Karpas-422 (cell line): ENCODE data around the gene ITPRID1. TPM values are rescaled to one million over a fixed set of nuclear protein-coding genes. Genes with fewer than 3 reads are reported as not detected.
"Not testable (repeated sequence)": the region's sequence is repeated elsewhere in the genome, so short reads cannot be mapped to it uniquely, and the experiment has no call there.

Source experiments
- DNase-seq: peaks from one replicate; pipeline ENCODE4 v3.0.0-alpha.2; 2015
- H2AFZ ChIP-seq: fragments of 200-600 bp; sonication (generic); 2 replicates; pipeline ENCODE4 v1.6.1; 2014; ENCODE audit warnings: antibody characterized with exemption, low read length, mixed read lengths
- H3K27ac ChIP-seq: fragments of 200-600 bp; sonication (generic); 2 replicates; pipeline ENCODE4 v1.5.1; 2014; ENCODE audit warnings: mild to moderate bottlenecking, low read length, moderate library complexity
- H3K27me3 ChIP-seq: fragments of 200-600 bp; sonication (generic); 2 replicates; pipeline ENCODE4 v1.6.1; 2014; ENCODE audit warnings: low read length, mixed read lengths
- H3K36me3 ChIP-seq: fragments of 200-600 bp; sonication (generic); 2 replicates; pipeline ENCODE4 v1.6.1; 2014; ENCODE audit warnings: low read length, mixed read lengths; ENCODE audit not compliant: insufficient read depth
- H3K4me1 ChIP-seq: fragments of 200-600 bp; sonication (generic); 2 replicates; pipeline ENCODE4 v1.6.1; 2014; ENCODE audit warnings: mild to moderate bottlenecking, low read length, mixed read lengths
- H3K4me2 ChIP-seq: fragments of 200-600 bp; sonication (generic); 2 replicates; pipeline ENCODE4 v1.6.1; 2014; ENCODE audit warnings: low read length, low read depth, mild to moderate bottlenecking; ENCODE audit not compliant: poor library complexity, severe bottlenecking
- H3K4me3 ChIP-seq: fragments of 200-600 bp; sonication (generic); 2 replicates; pipeline ENCODE4 v1.5.1; 2014; ENCODE audit warnings: mild to moderate bottlenecking, antibody characterized with exemption, low read length, mixed read lengths
- H3K79me2 ChIP-seq: fragments of 200-600 bp; sonication (generic); 2 replicates; pipeline ENCODE4 v1.6.1; 2014; ENCODE audit warnings: mild to moderate bottlenecking, low read length, mixed read lengths
- H3K9ac ChIP-seq: fragments of 200-600 bp; sonication (generic); 2 replicates; pipeline ENCODE4 v1.6.0; 2014; ENCODE audit warnings: low read length
- H3K9me2 ChIP-seq: fragments of 200-600 bp; sonication (generic), shearing (Covaris generic); replicated peaks from 2 replicates; pipeline ENCODE4 v1.6.0; 2014; ENCODE audit warnings: mild to moderate bottlenecking, low read length, moderate library complexity; ENCODE audit not compliant: insufficient read depth
- H3K9me3 ChIP-seq: fragments of 300-700, 200-600 bp; sonication (generic); 2 replicates; pipeline ENCODE4 v1.6.1; 2014; ENCODE audit warnings: low read length, mixed read lengths
- H4K20me1 ChIP-seq: fragments of 200-600 bp; sonication (generic); 2 replicates; pipeline ENCODE4 v1.6.1; 2014; ENCODE audit warnings: mild to moderate bottlenecking, antibody characterized with exemption, low read length, low read depth; ENCODE audit not compliant: insufficient read depth
- total RNA-seq: library from RNA; depleted of rRNA; stranded (reverse); fragments of >200 nt; shearing (Covaris generic); gene quantifications from 2 replicates; pipeline ENCODE4 v1.2.3, GENCODE V29; 2014; ENCODE audit warnings: low replicate concordance; rRNA removed

Gene ITPRID1
- total RNA-seq = not detected in 2 replicates

- H4K20me1 ChIP-seq = no peaks in the 10 kb centered on the region
- no peaks in the 10 kb centered on the region for H3K9me2 ChIP-seq
- H3K4me3 ChIP-seq = no peak within 1 kb of the TSS
- no peaks in the 10 kb centered on the region for H3K4me1 ChIP-seq
- no peak within 1 kb of the TSS for H3K9ac ChIP-seq
- H2AFZ ChIP-seq = no peak within 1 kb of the TSS
- H3K9me3 ChIP-seq = no peaks in the 10 kb centered on the region
- no peak for DNase-seq
- no peak within 1 kb of the TSS for H3K4me2 ChIP-seq
- no peaks in the 10 kb centered on the region for H3K27me3 ChIP-seq
- H3K36me3 ChIP-seq = no peaks in the 10 kb centered on the region
- H3K27ac ChIP-seq = no peak within 1 kb of the TSS
- H3K79me2 ChIP-seq = no peaks in the 10 kb centered on the region
Observed at GRCh38 chr7:31513790-31514189, at the start of gene ITPRID1. Gene ITPRID1, plus strand, starts transcription at chr7:31514090. Its CDS starts 38,935 bp downstream, at chr7:31553025.

GRCh38 chr7:31464601-31465000 lies 49.3 kb upstream of the ITPRID1 start:
- no peak overlapping the region for H3K4me2 ChIP-seq
- no peak overlapping the region for H3K27ac ChIP-seq
- H3K79me2 ChIP-seq = no peaks in the 10 kb centered on the region
- no peaks in the 10 kb centered on the region for H3K9me2 ChIP-seq
- DNase-seq = no peak
- H3K9me3 ChIP-seq = no peaks in the 10 kb centered on the region
- H3K9ac ChIP-seq = no peak overlapping the region
- H3K27me3 ChIP-seq = no peaks in the 10 kb centered on the region
- H3K4me3 ChIP-seq = no peak overlapping the region
- no peaks in the 10 kb centered on the region for H3K36me3 ChIP-seq
- no peak overlapping the region for H2AFZ ChIP-seq
- no peaks in the 10 kb centered on the region for H4K20me1 ChIP-seq
- no peaks in the 10 kb centered on the region for H3K4me1 ChIP-seq

DNA sequence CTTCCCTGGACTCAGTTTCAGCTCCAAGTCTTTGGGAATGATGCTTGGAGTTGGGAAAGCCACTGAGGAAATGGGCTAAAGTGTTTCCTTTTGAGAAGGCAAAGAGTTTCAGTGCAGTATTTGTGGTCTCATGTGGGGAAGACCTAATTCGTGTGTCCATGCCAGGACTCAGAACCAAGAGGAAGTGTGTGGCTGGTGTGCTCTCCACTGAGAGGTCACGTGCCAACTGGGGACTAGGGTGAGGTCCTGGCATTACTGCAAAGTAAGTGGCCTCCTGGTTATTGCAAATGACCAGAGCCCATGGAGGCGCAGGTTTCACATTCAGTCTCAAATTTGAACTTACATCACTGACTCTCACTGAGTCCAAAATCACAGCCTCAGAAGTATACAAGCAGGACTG lies 48.6 kb upstream of the ITPRID1 start:
- Histone ChIP-seq H3K36me3 (no peaks in the 10 kb centered on the region), H3K4me1 (no peaks in the 10 kb centered on the region), H2AFZ (no peak overlapping the region), H3K9me3 (no peaks in the 10 kb centered on the region), H3K4me2 (no peak overlapping the region), H3K9ac (no peak overlapping the region), H3K4me3 (no peak overlapping the region), H3K27me3 (no peaks in the 10 kb centered on the region), H3K27ac (no peak overlapping the region), H3K9me2 (no peaks in the 10 kb centered on the region), H3K79me2 (no peaks in the 10 kb centered on the region), H4K20me1 (no peaks in the 10 kb centered on the region)
- no peak for DNase-seq

- no peak for DNase-seq
- no peak overlapping the region for H2AFZ ChIP-seq
- no peaks in the 10 kb centered on the region for H3K9me2 ChIP-seq
- H3K4me3 ChIP-seq = no peak overlapping the region
- H3K27ac ChIP-seq = no peak overlapping the region
- no peak overlapping the region for H3K9ac ChIP-seq
- H3K9me3 ChIP-seq = no peaks in the 10 kb centered on the region
- no peaks in the 10 kb centered on the region for H3K36me3 ChIP-seq
- no peaks in the 10 kb centered on the region for H3K27me3 ChIP-seq
- no peak overlapping the region for H3K4me2 ChIP-seq
- no peaks in the 10 kb centered on the region for H3K4me1 ChIP-seq
- H4K20me1 ChIP-seq = no peaks in the 10 kb centered on the region
- H3K79me2 ChIP-seq = no peaks in the 10 kb centered on the region
Observed at GRCh38 chr7:31466036-31466435, 47.9 kb upstream of the ITPRID1 start.

DNA sequence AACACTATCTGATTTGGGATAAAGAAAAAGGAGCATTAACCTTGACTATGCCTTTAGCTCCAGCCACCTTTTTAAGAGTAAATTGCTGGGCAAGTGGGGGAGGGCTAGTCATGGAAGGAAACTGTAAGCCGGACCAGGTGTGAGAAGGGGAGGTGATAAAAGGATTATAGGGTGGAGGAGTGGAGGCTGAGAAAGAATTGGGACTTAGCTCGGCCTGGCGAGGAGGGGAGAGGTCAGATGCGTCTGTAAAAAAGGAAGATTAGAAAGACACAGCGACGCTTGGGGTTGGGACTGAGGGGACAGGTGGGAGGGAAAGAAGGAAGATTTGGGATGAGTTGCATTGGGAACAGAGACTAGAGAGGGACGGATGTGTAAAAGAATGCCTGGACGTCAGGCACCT lies 43.0 kb upstream of the ITPRID1 start:
- H3K36me3 ChIP-seq, H2AFZ ChIP-seq, H3K9me2 ChIP-seq, H3K27ac ChIP-seq, H3K79me2 ChIP-seq, H3K4me3 ChIP-seq, H3K9me3 ChIP-seq, H3K9ac ChIP-seq, H4K20me1 ChIP-seq, H3K4me2 ChIP-seq, H3K4me1 ChIP-seq, DNase-seq, H3K27me3 ChIP-seq: not testable (repeated sequence)

DNA sequence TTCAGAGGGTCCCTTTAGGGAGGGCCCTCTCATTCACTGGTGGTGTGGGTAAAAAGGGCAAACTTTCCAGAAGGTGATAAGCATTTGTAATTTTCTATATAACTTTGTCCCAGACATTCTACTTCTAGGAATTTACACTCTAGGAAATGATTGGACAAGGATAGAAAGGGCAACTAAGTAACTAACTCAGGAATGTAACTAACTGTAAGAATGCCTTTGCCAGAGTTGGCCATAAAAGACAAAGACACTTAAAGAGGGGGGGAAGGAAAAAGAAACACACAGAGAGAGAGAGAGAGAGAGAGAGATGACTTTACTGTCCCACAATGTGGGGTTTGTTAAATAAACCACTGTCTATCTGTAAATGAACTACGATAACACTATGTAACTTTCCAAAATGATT lies 38.5 kb upstream of the ITPRID1 start:
- H3K9me3 ChIP-seq = no peaks in the 10 kb centered on the region
- H2AFZ ChIP-seq = no peak overlapping the region
- no peaks in the 10 kb centered on the region for H3K27me3 ChIP-seq
- no peak for DNase-seq
- H3K36me3 ChIP-seq = no peaks in the 10 kb centered on the region
- H3K79me2 ChIP-seq = no peaks in the 10 kb centered on the region
- no peak overlapping the region for H3K9ac ChIP-seq
- H4K20me1 ChIP-seq = no peaks in the 10 kb centered on the region
- H3K4me3 ChIP-seq = no peak overlapping the region
- no peaks in the 10 kb centered on the region for H3K9me2 ChIP-seq
- H3K27ac ChIP-seq = no peak overlapping the region
- no peak overlapping the region for H3K4me2 ChIP-seq
- peaks cover 7% of the 10 kb centered on the region for H3K4me1 ChIP-seq

- Histone ChIP-seq H2AFZ (no peak overlapping the region), H3K9me2 (no peaks in the 10 kb centered on the region), H3K27ac (no peak overlapping the region), H3K4me1 (peaks cover 7% of the 10 kb centered on the region), H3K9me3 (no peaks in the 10 kb centered on the region), H3K27me3 (no peaks in the 10 kb centered on the region), H4K20me1 (no peaks in the 10 kb centered on the region), H3K4me3 (no peak overlapping the region), H3K79me2 (no peaks in the 10 kb centered on the region), H3K36me3 (no peaks in the 10 kb centered on the region), H3K9ac (no peak overlapping the region), H3K4me2 (no peak overlapping the region)
- no peak for DNase-seq
Observed at GRCh38 chr7:31476073-31476745, 37.7 kb upstream of the ITPRID1 start.

- Histone ChIP-seq H3K4me2 (no peak overlapping the region), H3K9ac (no peak overlapping the region), H3K27me3 (no peaks in the 10 kb centered on the region), H3K9me2 (no peaks in the 10 kb centered on the region), H3K4me1 (peaks cover 7% of the 10 kb centered on the region), H3K36me3 (no peaks in the 10 kb centered on the region), H3K4me3 (no peak overlapping the region), H4K20me1 (no peaks in the 10 kb centered on the region), H2AFZ (no peak overlapping the region), H3K9me3 (no peaks in the 10 kb centered on the region), H3K27ac (no peak overlapping the region), H3K79me2 (no peaks in the 10 kb centered on the region)
- DNase-seq = no peak
Observed at GRCh38 chr7:31476941-31477677, 36.8 kb upstream of the ITPRID1 start.
